ENCODE measurements around the gene VAT1. TPM values are rescaled to one million over a fixed set of nuclear protein-coding genes. Genes with fewer than 3 reads are reported as not detected.
A peak's percentile ranks its signal among the peaks of the same experiment; 100 is the strongest.

Gene VAT1
- total RNA-seq, result 100 to 1,000 TPM in 1 of 7 donors, 10 to 100 TPM in 6; 55.4 to 144 (median 79.0) TPM
- 10 to 100 TPM; 20.3 to 64.5 (median 27.0) TPM for polyA plus RNA-seq
- long read RNA-seq, donor 1, transcript VAT1-201 (6 exons, 2,734 nt), result major isoform, 11 of 11 reads
- long read RNA-seq, donor 1, partial matches to known transcripts, result 0 of 11 reads
- long read RNA-seq, donor 1, other reads (novel, unspliced or antisense), result 0 of 11 reads
- long read RNA-seq, donor 2, transcript VAT1-201 (6 exons, 2,734 nt), result major isoform, 21 of 21 reads
- long read RNA-seq, donor 2, partial matches to known transcripts, result 0 of 21 reads
- long read RNA-seq, donor 2, other reads (novel, unspliced or antisense), result 0 of 21 reads

- peaks cover 0 to 14% (median 0%) of the 10 kb centered on the region in 6 donors for H3K36me3 ChIP-seq
- TF ChIP-seq POLR2AphosphoS5 (IDR thresholded peaks at IDR 0.05), result peak; percentile 61 to 82 (median 80)
- no peak for TF ChIP-seq CTCF (IDR thresholded peaks at IDR 0.05 in 8 of 11, conservative IDR thresholded peaks at IDR 0.05 in 3 of 11)
- no peaks in the 10 kb centered on the region for H3K27me3 ChIP-seq (replicated peaks in 1 of 7)
- H3K4me1 ChIP-seq, result peaks cover 16 to 79% (median 58%) of the 10 kb centered on the region in 6 donors
- DNase-seq, result peak; percentile 94
- 0 to 1% (median 1%) methylated on average over 19 to 80 of the region's 80 CpGs for WGBS, 5 donors
- no peaks in the 10 kb centered on the region for H3K9me3 ChIP-seq
- H3K4me3 ChIP-seq, result peak within 1 kb of the TSS; percentile 84 to 100 (median 98)
- peak within 1 kb of the TSS; percentile 61 to 87 (median 83) for H3K27ac ChIP-seq
- intact Hi-C loops (cut with DNase I; ENCODE audit: low total_unique reads), result no loop called here
These were observed at the start of gene VAT1 for GRCh38 chr17:43021741-43022512. Gene VAT1 (minus strand): TSS chr17:43022385. CDS start chr17:43022322, 63 bp downstream.

DNA sequence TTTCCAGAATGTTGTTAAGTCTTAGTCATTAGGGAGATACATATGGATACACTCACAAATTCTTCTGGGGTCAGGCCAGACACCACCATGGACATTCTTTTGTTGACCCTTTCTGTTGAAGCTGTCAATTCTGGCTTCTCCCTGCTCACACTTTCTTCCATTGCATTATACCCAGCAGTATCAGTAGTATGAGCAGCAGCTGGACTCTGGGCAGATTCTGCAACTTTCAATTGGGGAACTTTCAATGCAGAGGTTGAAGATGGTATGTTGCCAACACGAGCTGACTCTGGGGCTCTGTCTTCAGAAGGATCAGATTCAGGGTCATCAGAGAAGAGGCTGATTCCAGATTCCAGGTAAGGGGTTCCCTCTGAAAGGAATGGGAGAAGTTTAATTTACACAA lies 48.7 kb upstream of the VAT1 start:
- TF ChIP-seq POLR2AphosphoS5 (IDR thresholded peaks at IDR 0.05), result no peak
- TF ChIP-seq POLR2A (IDR thresholded peaks at IDR 0.05), result no peak
- TF ChIP-seq CTCF (IDR thresholded peaks at IDR 0.05 in 8 of 11, conservative IDR thresholded peaks at IDR 0.05 in 3 of 11), result no peak
- intact Hi-C loops (cut with DNase I; ENCODE audit: low total_unique reads), result no loop called here
- no peak overlapping the region for H3K27ac ChIP-seq
- 75 to 92% (median 91%) methylated on average over 1 of the region's 1 CpG for WGBS, 5 donors
- no peak for DNase-seq
- H3K9me3 ChIP-seq, result no peaks in the 10 kb centered on the region
- no peaks in the 10 kb centered on the region for H3K4me1 ChIP-seq
- H3K27me3 ChIP-seq (replicated peaks in 1 of 7), result no peaks in the 10 kb centered on the region
- H3K36me3 ChIP-seq, result peaks cover 0 to 53% (median 0%) of the 10 kb centered on the region in 6 donors
- H3K4me3 ChIP-seq, result no peak overlapping the region

GRCh38 chr17:43070257-43070656 lies 48.1 kb upstream of the VAT1 start:
- intact Hi-C loops (cut with DNase I; ENCODE audit: low total_unique reads), result no loop called here
- peaks cover 0 to 54% (median 0%) of the 10 kb centered on the region in 6 donors for H3K36me3 ChIP-seq
- DNase-seq, result no peak
- no peaks in the 10 kb centered on the region for H3K4me1 ChIP-seq
- no peaks in the 10 kb centered on the region for H3K27me3 ChIP-seq (replicated peaks in 1 of 7)
- no peaks in the 10 kb centered on the region for H3K9me3 ChIP-seq
- no peak overlapping the region for H3K27ac ChIP-seq
- WGBS, 5 donors, result 81 to 92% (median 88%) methylated on average over 1 of the region's 1 CpG
- H3K4me3 ChIP-seq, result no peak overlapping the region
- TF ChIP-seq POLR2AphosphoS5 (IDR thresholded peaks at IDR 0.05), result no peak
- TF ChIP-seq POLR2A (IDR thresholded peaks at IDR 0.05), result no peak
- no peak for TF ChIP-seq CTCF (IDR thresholded peaks at IDR 0.05 in 8 of 11, conservative IDR thresholded peaks at IDR 0.05 in 3 of 11)

- TF ChIP-seq POLR2AphosphoS5 (IDR thresholded peaks at IDR 0.05) (no peak), CTCF (IDR thresholded peaks at IDR 0.05 in 8 of 11, conservative IDR thresholded peaks at IDR 0.05 in 3 of 11) (no peak), POLR2A (IDR thresholded peaks at IDR 0.05) (no peak)
- no peak overlapping the region for H3K4me3 ChIP-seq
- 91 to 99% (median 95%) methylated on average over 3 of the region's 3 CpGs for WGBS, 5 donors
- no peak for DNase-seq
- H3K27ac ChIP-seq, result no peak overlapping the region
- intact Hi-C loops (cut with DNase I; ENCODE audit: low total_unique reads), result no loop called here
- no peaks in the 10 kb centered on the region for H3K27me3 ChIP-seq (replicated peaks in 1 of 7)
- H3K4me1 ChIP-seq, result no peaks in the 10 kb centered on the region
- H3K9me3 ChIP-seq, result no peaks in the 10 kb centered on the region
- H3K36me3 ChIP-seq, result peaks cover 0 to 51% (median 0%) of the 10 kb centered on the region in 6 donors
These were observed 47.2 kb upstream of the VAT1 start for GRCh38 chr17:43069368-43069898.
